HepG2 (cell line): Measurements from ENCODE around the gene TACC3. TPM values are rescaled to one million over a fixed set of nuclear protein-coding genes. Genes with fewer than 3 reads are reported as not detected.

ENCODE experiments used
- ARID2 ChIP-seq: sonication (generic); formaldehyde crosslinking; IDR thresholded peaks from 2 replicates; pipeline ENCODE4 v1.8.1; 2022; ENCODE audit warnings: mild to moderate bottlenecking, missing genetic modification reagents, borderline replicate concordance
- HHEX ChIP-seq: IDR thresholded peaks from 2 replicates; pipeline ENCODE4 v1.6.1; 2016; ENCODE audit warnings: control low read depth
- HOXA5 ChIP-seq: sonication (generic); formaldehyde crosslinking; IDR thresholded peaks from 2 replicates; pipeline ENCODE4 v1.4.0; 2020; ENCODE audit warnings: missing genetic modification reagents
- HOXA7 ChIP-seq: sonication (generic); formaldehyde crosslinking; IDR thresholded peaks from 2 replicates; pipeline ENCODE4 v1.8.1; 2022; ENCODE audit warnings: mild to moderate bottlenecking, missing genetic modification reagents, moderate library complexity
- KDM1A ChIP-seq: IDR thresholded peaks from 2 replicates; pipeline ENCODE4 v1.6.1; 2016; ENCODE audit warnings: missing compliant biosample characterization
- MXD3 ChIP-seq: IDR thresholded peaks from 2 replicates; pipeline ENCODE4 v1.6.1; 2016; ENCODE audit warnings: mild to moderate bottlenecking, missing biosample characterization, missing genetic modification reagents
- NFAT5 ChIP-seq: sonication (generic); formaldehyde crosslinking; IDR thresholded peaks from 2 replicates; pipeline ENCODE4 v1.4.0; 2020; ENCODE audit warnings: missing genetic modification reagents
- RARA ChIP-seq: IDR thresholded peaks from 2 replicates; pipeline ENCODE4 v1.6.1; 2016; ENCODE audit warnings: missing genetic modification reagents, missing compliant biosample characterization
- SALL2 ChIP-seq: sonication (generic); formaldehyde crosslinking; IDR thresholded peaks from 2 replicates; pipeline ENCODE4 v1.8.1; 2023; ENCODE audit warnings: mild to moderate bottlenecking, missing genetic modification reagents, inconsistent platforms
- SAP130 ChIP-seq: IDR thresholded peaks from 2 replicates; pipeline ENCODE4 v1.6.1; 2016; ENCODE audit warnings: low read depth
- SP140L ChIP-seq: sonication (generic); formaldehyde crosslinking; IDR thresholded peaks from 2 replicates; pipeline ENCODE4 v1.4.0; 2020; ENCODE audit warnings: missing genetic modification reagents, borderline replicate concordance
- ZMYM3 ChIP-seq: sonication (generic); formaldehyde crosslinking; IDR thresholded peaks from 2 replicates; pipeline ENCODE4 v1.5.1; 2020; ENCODE audit warnings: mild to moderate bottlenecking, missing genetic modification reagents
- ZNF260 ChIP-seq: sonication (generic); formaldehyde crosslinking; IDR thresholded peaks from 2 replicates; pipeline ENCODE4 v1.4.0; 2020; ENCODE audit warnings: missing genetic modification reagents, low read depth, mild to moderate bottlenecking, borderline replicate concordance
- ZNF607 ChIP-seq: sonication (generic); formaldehyde crosslinking; IDR thresholded peaks from 2 replicates; pipeline ENCODE4 v1.5.1; 2020; ENCODE audit warnings: missing genetic modification reagents, mild to moderate bottlenecking, borderline replicate concordance
- ZNF749 ChIP-seq: sonication (generic); formaldehyde crosslinking; IDR thresholded peaks from 2 replicates; pipeline ENCODE4 v1.8.0; 2022; ENCODE audit warnings: mild to moderate bottlenecking, missing genetic modification reagents, moderate library complexity, borderline replicate concordance
- ZNF792 ChIP-seq: IDR thresholded peaks from 2 replicates; pipeline ENCODE4 v1.6.1; 2016
- polyA plus RNA-seq, 8 experiments: library from polyadenylated mRNA; depleted of rRNA in 3 of 8; stranded (reverse) in 7 of 8; unstranded in 1 of 8; fragments of >200 nt; fragmentation: Illumina TruSeq in 4 of 8; extraction: Trizol in 4 of 8; gene quantifications; 2 replicates each; pipeline versions ENCODE4 v1.2.1 to v1.2.3, GENCODE V29; 2011 to 2016; ENCODE audit warnings: low read depth in 4 of 8, missing spikeins in 1 of 8, mixed read lengths in 1 of 8; ENCODE audit not compliant: insufficient read depth in 1 of 8
- total RNA-seq, 5 experiments: library from RNA; depleted of rRNA; stranded (reverse); fragments of >200 nt; fragmentation: Illumina TruSeq; extraction: Trizol; gene quantifications; 2 replicates each; pipeline ENCODE4 v1.2.3, GENCODE V29; 2016; ENCODE audit warnings: low read depth in 1 of 5
- TF ChIP-seq, protein P1 (sequence below): IDR thresholded peaks from 2 replicates; pipeline ENCODE4 v1.6.1; 2016
- TF ChIP-seq, protein P2 (sequence below): sonication (generic); formaldehyde crosslinking; IDR thresholded peaks from 2 replicates; pipeline ENCODE4 v1.4.0; 2020; ENCODE audit warnings: missing genetic modification reagents
- TF ChIP-seq, protein P3 (sequence below), 2 experiments: sonication (generic) in 1 of 2; formaldehyde crosslinking in 1 of 2; IDR thresholded peaks; 2 replicates each; pipeline versions ENCODE4 v1.5.1 to v1.6.1; 2011 to 2020; ENCODE audit warnings: borderline replicate concordance in 1 of 2, low read depth in 1 of 2, low read length in 1 of 2, mild to moderate bottlenecking in 1 of 2, missing genetic modification reagents in 1 of 2, moderate library complexity in 1 of 2

TACC3 gene
- total and polyA plus RNA-seq, 2 of the 13 experiments (the other 11 are each of a cell fraction or from before 2014, with no cell fraction given) = 20.3 to 21.2 TPM

- TF ChIP-seq ZNF260 (no peak), KDM1A (CRISPR knock-in tag) (no peak), RARA (CRISPR knock-in tag) (no peak), SALL2 (CRISPR knock-in tag) (no peak), NFAT5 (CRISPR knock-in tag) (no peak), SAP130 (peak; percentile 72), HHEX (CRISPR knock-in tag) (no peak), MXD3 (CRISPR knock-in tag) (peak; percentile 59; the same call in 1 of the 2 replicates), ARID2 (no peak), ZNF749 (CRISPR knock-in tag) (no peak), HOXA7 (CRISPR knock-in tag) (no peak), HOXA5 (CRISPR knock-in tag) (no peak), ZNF792 (no peak), ZMYM3 (CRISPR knock-in tag) (no peak), ZNF607 (CRISPR knock-in tag) (peak; percentile 67; the same call in 1 of the 2 replicates), SP140L (CRISPR knock-in tag) (no peak)
- TF ChIP-seq, protein P1, sequence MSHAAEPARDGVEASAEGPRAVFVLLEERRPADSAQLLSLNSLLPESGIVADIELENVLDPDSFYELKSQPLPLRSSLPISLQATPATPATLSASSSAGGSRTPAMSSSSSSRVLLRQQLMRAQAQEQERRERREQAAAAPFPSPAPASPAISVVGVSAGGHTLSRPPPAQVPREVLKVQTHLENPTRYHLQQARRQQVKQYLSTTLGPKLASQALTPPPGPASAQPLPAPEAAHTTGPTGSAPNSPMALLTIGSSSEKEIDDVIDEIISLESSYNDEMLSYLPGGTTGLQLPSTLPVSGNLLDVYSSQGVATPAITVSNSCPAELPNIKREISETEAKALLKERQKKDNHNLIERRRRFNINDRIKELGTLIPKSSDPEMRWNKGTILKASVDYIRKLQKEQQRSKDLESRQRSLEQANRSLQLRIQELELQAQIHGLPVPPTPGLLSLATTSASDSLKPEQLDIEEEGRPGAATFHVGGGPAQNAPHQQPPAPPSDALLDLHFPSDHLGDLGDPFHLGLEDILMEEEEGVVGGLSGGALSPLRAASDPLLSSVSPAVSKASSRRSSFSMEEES (CRISPR knock-in tag) = no peak
- TF ChIP-seq, protein P2, sequence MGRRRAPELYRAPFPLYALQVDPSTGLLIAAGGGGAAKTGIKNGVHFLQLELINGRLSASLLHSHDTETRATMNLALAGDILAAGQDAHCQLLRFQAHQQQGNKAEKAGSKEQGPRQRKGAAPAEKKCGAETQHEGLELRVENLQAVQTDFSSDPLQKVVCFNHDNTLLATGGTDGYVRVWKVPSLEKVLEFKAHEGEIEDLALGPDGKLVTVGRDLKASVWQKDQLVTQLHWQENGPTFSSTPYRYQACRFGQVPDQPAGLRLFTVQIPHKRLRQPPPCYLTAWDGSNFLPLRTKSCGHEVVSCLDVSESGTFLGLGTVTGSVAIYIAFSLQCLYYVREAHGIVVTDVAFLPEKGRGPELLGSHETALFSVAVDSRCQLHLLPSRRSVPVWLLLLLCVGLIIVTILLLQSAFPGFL (CRISPR knock-in tag) = no peak
- TF ChIP-seq, protein P3, sequence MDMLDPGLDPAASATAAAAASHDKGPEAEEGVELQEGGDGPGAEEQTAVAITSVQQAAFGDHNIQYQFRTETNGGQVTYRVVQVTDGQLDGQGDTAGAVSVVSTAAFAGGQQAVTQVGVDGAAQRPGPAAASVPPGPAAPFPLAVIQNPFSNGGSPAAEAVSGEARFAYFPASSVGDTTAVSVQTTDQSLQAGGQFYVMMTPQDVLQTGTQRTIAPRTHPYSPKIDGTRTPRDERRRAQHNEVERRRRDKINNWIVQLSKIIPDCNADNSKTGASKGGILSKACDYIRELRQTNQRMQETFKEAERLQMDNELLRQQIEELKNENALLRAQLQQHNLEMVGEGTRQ (IDR thresholded peaks at IDR 0.05; ENCODE audit: low read depth, low read length) = no peak
- TF ChIP-seq, protein P3 (CRISPR knock-in tag; IDR thresholded peaks at IDR 0.05; ENCODE audit: borderline replicate concordance) = no peak
Observed at GRCh38 chr4:1711571-1712215, 9.6 kb upstream of the TACC3 start (continued).
